H9 (cell line): ENCODE results near the gene RNF130. TPM values are rescaled to one million over a fixed set of nuclear protein-coding genes. Genes with fewer than 3 reads are reported as not detected.

Source experiments
- DNase-seq: peaks from one replicate; pipeline ENCODE4 v3.0.0-alpha.2; 2017
- H2AFZ ChIP-seq: one replicate; pipeline ENCODE4 v1.6.1; 2013; ENCODE audit warnings: mild to moderate bottlenecking, low read length, control low read depth, moderate library complexity
- H2AK5ac ChIP-seq: 2 replicates; pipeline ENCODE4 v1.6.1; 2013; ENCODE audit warnings: low read length, control low read depth, mixed read lengths; ENCODE audit not compliant: insufficient read length
- H2BK120ac ChIP-seq: one replicate; pipeline ENCODE4 v1.6.1; 2013; ENCODE audit warnings: low read depth, mild to moderate bottlenecking, low read length, control low read depth, inconsistent platforms; ENCODE audit not compliant: poor library complexity, severe bottlenecking
- H2BK12ac ChIP-seq: 2 replicates; pipeline ENCODE4 v1.6.1; 2013; ENCODE audit warnings: low read length, control low read depth, mixed read lengths, low read depth; ENCODE audit not compliant: insufficient read length
- H2BK15ac ChIP-seq: 2 replicates; pipeline ENCODE4 v1.6.1; 2013; ENCODE audit warnings: low read depth, low read length, control low read depth
- H2BK20ac ChIP-seq: one replicate; pipeline ENCODE4 v1.6.1; 2013; ENCODE audit warnings: low read depth, mild to moderate bottlenecking, low read length, control low read depth, inconsistent platforms; ENCODE audit not compliant: poor library complexity, severe bottlenecking
- H2BK5ac ChIP-seq: 2 replicates; pipeline ENCODE4 v1.6.1; 2013; ENCODE audit warnings: low read length, control low read depth, mixed read lengths; ENCODE audit not compliant: insufficient read length
- H3K14ac ChIP-seq: 2 replicates; pipeline ENCODE4 v1.6.1; 2013; ENCODE audit warnings: low read length, control low read depth; ENCODE audit not compliant: insufficient read depth
- H3K18ac ChIP-seq: 2 replicates; pipeline ENCODE4 v1.6.1; 2013; ENCODE audit warnings: low read depth, mild to moderate bottlenecking, mixed read lengths, low read length, control low read depth; ENCODE audit not compliant: insufficient read length
- H3K23ac ChIP-seq: 2 replicates; pipeline ENCODE4 v1.6.1; 2013; ENCODE audit warnings: low read length, control low read depth, mixed read lengths, low read depth; ENCODE audit not compliant: insufficient read length
- H3K23me2 ChIP-seq: 2 replicates; pipeline ENCODE4 v1.6.1; 2013; ENCODE audit warnings: low read depth, mild to moderate bottlenecking, mixed read lengths, low read length, control low read depth; ENCODE audit not compliant: insufficient read length, poor library complexity, severe bottlenecking
- H3K27ac ChIP-seq: 2 replicates; pipeline ENCODE4 v1.5.1; 2013; ENCODE audit warnings: low read length, control low read depth, mixed read lengths, low read depth; ENCODE audit not compliant: insufficient read length
- H3K27me3 ChIP-seq: 2 replicates; pipeline ENCODE4 v1.6.1; 2013; ENCODE audit warnings: low read length, control low read depth, inconsistent platforms; ENCODE audit not compliant: insufficient read depth
- H3K4ac ChIP-seq: 2 replicates; pipeline ENCODE4 v1.6.1; 2013; ENCODE audit warnings: low read depth, mild to moderate bottlenecking, control low read depth, inconsistent platforms, low read length, moderate library complexity
- H3K4me1 ChIP-seq: 2 replicates; pipeline ENCODE4 v1.6.1; 2013; ENCODE audit warnings: low read length, control low read depth, inconsistent platforms; ENCODE audit not compliant: insufficient read depth
- H3K4me2 ChIP-seq: 2 replicates; pipeline ENCODE4 v1.6.1; 2013; ENCODE audit warnings: low read length, control low read depth, mixed read lengths; ENCODE audit not compliant: insufficient read length, insufficient read depth
- H3K56ac ChIP-seq: 2 replicates; pipeline ENCODE4 v1.6.1; 2013; ENCODE audit warnings: low read depth, mild to moderate bottlenecking, mixed read lengths, low read length, control low read depth; ENCODE audit not compliant: insufficient read length
- H3K79me1 ChIP-seq: 2 replicates; pipeline ENCODE4 v1.6.1; 2013; ENCODE audit warnings: low read depth, mild to moderate bottlenecking, moderate library complexity, low read length, control low read depth, inconsistent platforms; ENCODE audit not compliant: insufficient read depth, poor library complexity, severe bottlenecking
- H3K79me2 ChIP-seq: 2 replicates; pipeline ENCODE4 v1.6.1; 2013; ENCODE audit warnings: low read length, control low read depth, inconsistent platforms; ENCODE audit not compliant: insufficient read depth
- H3K9ac ChIP-seq: 2 replicates; pipeline ENCODE4 v1.6.1; 2013; ENCODE audit warnings: low read length, control low read depth, mixed read lengths; ENCODE audit not compliant: insufficient read length; ENCODE audit errors: extremely low read depth
- H3K9me3 ChIP-seq: one replicate; pipeline ENCODE4 v1.6.1; 2013; ENCODE audit warnings: low read depth, low read length, inconsistent platforms; ENCODE audit not compliant: control insufficient read depth
- H3T11ph ChIP-seq: one replicate; pipeline ENCODE4 v1.6.1; 2013; ENCODE audit warnings: mild to moderate bottlenecking, low read length, control low read depth, inconsistent platforms
- H4K20me1 ChIP-seq: one replicate; pipeline ENCODE4 v1.6.1; 2013; ENCODE audit not compliant: control insufficient read depth, insufficient read length, insufficient read depth
- H4K5ac ChIP-seq: 2 replicates; pipeline ENCODE4 v1.6.1; 2013; ENCODE audit warnings: low read depth, mild to moderate bottlenecking, mixed read lengths, low read length, control low read depth; ENCODE audit not compliant: insufficient read length
- H4K8ac ChIP-seq: replicated peaks from 2 replicates; pipeline ENCODE4 v1.6.1; 2013; ENCODE audit warnings: low read length, control low read depth, mixed read lengths, low read depth; ENCODE audit not compliant: insufficient read length
- H4K91ac ChIP-seq: 2 replicates; pipeline ENCODE4 v1.6.1; 2013; ENCODE audit warnings: low read depth, mild to moderate bottlenecking, moderate library complexity, mixed read lengths, low read length, control low read depth; ENCODE audit not compliant: insufficient read length
- H3K27ac Mint-ChIP-seq, 3 experiments: 2 replicates in 2 of 3; 3 replicates in 1 of 3; pipeline ENCODE4 v1.8.0; 2020 to 2021; ENCODE audit warnings: mixed read lengths in 3 of 3, mild to moderate bottlenecking in 1 of 3, moderate library complexity in 1 of 3
- H3K27me3 Mint-ChIP-seq: 2 replicates; pipeline ENCODE4 v1.8.0; 2021; ENCODE audit warnings: low read depth, mild to moderate bottlenecking, moderate library complexity, mixed read lengths
- H3K36me3 Mint-ChIP-seq, 3 experiments: 2 replicates in 2 of 3; 3 replicates in 1 of 3; pipeline ENCODE4 v1.8.0; 2020 to 2021; ENCODE audit warnings: low read depth in 3 of 3, mixed read lengths in 3 of 3; ENCODE audit not compliant: insufficient read depth in 1 of 3
- H3K4me1 Mint-ChIP-seq, 2 experiments: 2 replicates each; pipeline ENCODE4 v1.8.0; 2020; ENCODE audit warnings: mixed read lengths in 2 of 2
- H3K4me3 Mint-ChIP-seq, 2 experiments: 2 replicates in 1 of 2; 3 replicates in 1 of 2; pipeline ENCODE4 v1.8.0; 2020 to 2021; ENCODE audit warnings: mild to moderate bottlenecking in 2 of 2, mixed read lengths in 2 of 2, moderate library complexity in 1 of 2
- H3K9me3 Mint-ChIP-seq, 2 experiments: 2 replicates in 1 of 2; 3 replicates in 1 of 2; pipeline ENCODE4 v1.8.0; 2020; ENCODE audit warnings: mild to moderate bottlenecking in 2 of 2, mixed read lengths in 2 of 2, moderate library complexity in 1 of 2
- CTCF ChIP-seq: fragments of 200-600 bp; sonication (generic); conservative IDR thresholded peaks from 3 replicates; pipeline ENCODE4 v1.8.0; 2021; ENCODE audit warnings: antibody characterized with exemption, mild to moderate bottlenecking
- WGBS: extraction: QIAGEN DNeasy Blood & Tissue Kit; methylation state at CpG from one replicate; pipeline ENCODE4 v1.1.7; 2013; ENCODE audit warnings: missing lambda C conversion rate, low lambda C conversion rate, mixed read lengths; ENCODE audit not compliant: insufficient read length; ENCODE audit errors: extremely low coverage; 5-methylcytosine and 5-hydroxymethylcytosine counted together
- total RNA-seq: library from RNA; stranded (reverse); gene quantifications from 2 replicates; pipeline ENCODE4 v1.2.1, GENCODE V29; 2021

The RNF130 gene
- total RNA-seq, 1 experiment from 2014 or later, result 80.0 TPM

GRCh38 chr5:180046656-180047055, 24.9 kb downstream of the RNF130 start:
- no peak overlapping the region for H3K4me3 Mint-ChIP-seq
- H2AFZ ChIP-seq, result no peak overlapping the region
- H3K9me3 ChIP-seq, result peaks cover 8% of the 10 kb centered on the region
- peaks cover 8% of the 10 kb centered on the region for H3K79me1 ChIP-seq
- no peak overlapping the region for H3K18ac ChIP-seq
- H3K4me1 Mint-ChIP-seq, result peaks cover 29 to 53% of the 10 kb centered on the region in 2 experiments
- H2BK12ac ChIP-seq, result no peak overlapping the region
- no peak overlapping the region for H4K5ac ChIP-seq
- no peak overlapping the region for H3T11ph ChIP-seq
- H2BK15ac ChIP-seq, result no peak overlapping the region
- no peak overlapping the region for H3K14ac ChIP-seq
- peaks cover 11% of the 10 kb centered on the region; the same call in 1 of the 2 replicates for H3K79me2 ChIP-seq
- H2BK5ac ChIP-seq, result no peak overlapping the region
- H2BK120ac ChIP-seq, result no peak overlapping the region
- no peak overlapping the region for H2AK5ac ChIP-seq
- no peak overlapping the region for H3K27ac Mint-ChIP-seq
- TF ChIP-seq CTCF, result no peak
- H3K4me2 ChIP-seq, result no peak overlapping the region
- no peak overlapping the region for H2BK20ac ChIP-seq
- H3K27me3 Mint-ChIP-seq, result no peaks in the 10 kb centered on the region
- no peak overlapping the region for H3K9ac ChIP-seq
- H3K4ac ChIP-seq, result no peak overlapping the region
- no CpG with 5 or more reads among the region's 5 CpGs for WGBS
- no peak overlapping the region for H3K56ac ChIP-seq
- H3K9me3 Mint-ChIP-seq, result peaks cover 22 to 23% of the 10 kb centered on the region in 2 experiments
- H3K4me1 ChIP-seq, result no peaks in the 10 kb centered on the region; the same call in 1 of the 2 replicates
- H3K27me3 ChIP-seq, result no peaks in the 10 kb centered on the region
- no peak overlapping the region for H4K91ac ChIP-seq
- H3K27ac ChIP-seq, result no peak overlapping the region
- no peak overlapping the region for H3K23ac ChIP-seq
- no peak for DNase-seq
- H3K36me3 Mint-ChIP-seq, result peaks cover 27 to 35% (median 29%) of the 10 kb centered on the region in 3 experiments
- no peaks in the 10 kb centered on the region for H4K20me1 ChIP-seq
- H4K8ac ChIP-seq, result no peak overlapping the region
- H3K23me2 ChIP-seq, result no peaks in the 10 kb centered on the region
